Activated T-helper 1 cell treated with anti-CD3 and anti-CD28 coated beads, Interleukin-12 subunit alpha, Interleukin-12 subunit beta, Interleukin-2, Interleukin-4 antibody, amounts not matched to agents 30 ng/mL and 10 ng/mL and 1 ng/mL, durations not matched to agents 14 hours and 24 hours and 36 hours (primary cell): ENCODE data around the gene C9orf152. TPM values are rescaled to one million over a fixed set of nuclear protein-coding genes. Genes with fewer than 3 reads are reported as not detected.

ENCODE experiments used
- DNase-seq: peaks from one replicate; pipeline ENCODE4 v3.0.0; 2021; ENCODE audit warnings: low spot score
- H3K27ac Mint-ChIP-seq: one replicate; pipeline ENCODE4 v1.8.0; 2021; ENCODE audit warnings: mild to moderate bottlenecking, mixed read lengths
- H3K27me3 Mint-ChIP-seq: one replicate; pipeline ENCODE4 v1.8.0; 2022; ENCODE audit warnings: mild to moderate bottlenecking, moderate library complexity, mixed read lengths; ENCODE audit not compliant: insufficient read depth
- H3K36me3 Mint-ChIP-seq: one replicate; pipeline ENCODE4 v1.8.0; 2021; ENCODE audit warnings: low read depth, mixed read lengths
- H3K4me1 Mint-ChIP-seq: one replicate; pipeline ENCODE4 v1.8.0; 2021; ENCODE audit warnings: low read depth, mixed read lengths
- H3K4me3 Mint-ChIP-seq: one replicate; pipeline ENCODE4 v1.8.0; 2021; ENCODE audit warnings: mild to moderate bottlenecking, moderate library complexity, mixed read lengths
- H3K9me3 Mint-ChIP-seq: one replicate; pipeline ENCODE4 v1.8.0; 2021; ENCODE audit warnings: mixed read lengths
- intact Hi-C: fragments of 100-400 bp; cut with micrococcal nuclease; formaldehyde crosslinking; loops from one replicate; pipeline ENCODE4 v1.15.1; 2024
- total RNA-seq: library from RNA; stranded (reverse); gene quantifications from 2 replicates; pipeline ENCODE4 v1.2.3, GENCODE V29; 2022

C9orf152 gene
- total RNA-seq, 1 donor from 2014 or later: not detected

DNA sequence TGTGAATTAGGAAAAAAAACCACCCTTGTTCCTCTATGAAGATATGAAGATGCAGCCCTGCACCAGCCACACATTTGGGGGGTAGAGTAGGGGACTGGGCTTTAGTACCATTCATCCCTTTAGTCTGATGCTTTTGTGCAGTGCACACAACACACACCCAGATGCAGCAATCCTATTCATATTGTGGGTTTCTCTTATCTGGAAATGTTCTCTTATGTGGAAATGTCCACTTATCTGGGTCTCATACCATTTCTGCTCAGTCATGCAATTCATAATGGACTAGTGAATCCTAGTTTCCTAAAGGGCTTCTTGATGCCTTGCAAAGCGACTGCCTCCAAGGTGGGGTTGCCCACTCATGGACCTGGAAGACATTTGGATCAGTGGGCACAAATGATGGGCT is 47.8 kb downstream of the C9orf152 start:
- no peaks in the 10 kb centered on the region for H3K9me3 Mint-ChIP-seq
- intact Hi-C loops: no loop called here
- DNase-seq: no peak
- H3K4me3 Mint-ChIP-seq: no peak overlapping the region
- H3K36me3 Mint-ChIP-seq: peaks cover 48% of the 10 kb centered on the region
- H3K4me1 Mint-ChIP-seq: peaks cover 86% of the 10 kb centered on the region
- H3K27ac Mint-ChIP-seq: peak overlapping the region; percentile 25
- H3K27me3 Mint-ChIP-seq: no peaks in the 10 kb centered on the region

DNA sequence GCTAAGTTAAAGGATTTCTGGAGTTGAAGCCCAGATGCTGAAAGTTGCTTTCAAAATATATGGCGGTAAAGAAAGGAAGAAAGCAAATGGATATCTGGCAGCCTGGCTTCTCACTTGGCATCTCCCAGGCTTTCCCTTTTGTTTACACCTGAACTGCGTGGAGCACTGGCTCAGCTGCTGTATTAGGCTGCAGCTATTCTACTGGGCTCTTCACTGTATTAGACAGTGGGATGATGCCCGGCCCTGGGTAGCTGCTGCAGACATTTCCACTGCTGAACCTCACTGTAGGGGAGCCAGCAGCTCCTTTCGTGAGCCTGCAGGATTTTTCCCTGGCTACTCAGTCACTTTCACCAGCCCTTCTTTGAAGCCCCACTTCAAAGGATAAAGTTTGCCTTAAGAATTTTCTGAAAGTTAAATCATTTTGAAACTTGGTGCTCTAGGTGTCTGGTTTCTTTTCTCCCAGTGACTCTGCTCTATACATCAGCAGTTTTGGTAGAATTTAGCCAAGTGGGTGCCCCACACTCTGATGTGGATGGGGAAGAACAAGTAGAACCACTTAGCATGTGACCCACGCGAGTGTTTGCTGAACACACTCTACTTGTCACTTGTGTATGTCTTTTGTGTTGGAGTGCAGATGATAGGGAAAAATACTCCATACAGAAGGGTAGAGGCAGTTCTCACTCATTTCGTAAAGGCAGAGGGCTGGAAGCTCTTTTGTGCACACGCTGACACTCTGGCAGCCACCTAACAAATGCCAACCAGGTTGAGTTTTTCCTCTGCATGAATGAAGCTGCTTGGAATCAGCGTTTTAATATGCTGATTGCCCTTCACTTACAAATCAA is 49.9 kb downstream of the C9orf152 start:
- Mint-ChIP-seq H3K4me1 (peaks cover 96% of the 10 kb centered on the region), H3K36me3 (peaks cover 46% of the 10 kb centered on the region), H3K9me3 (no peaks in the 10 kb centered on the region), H3K27ac (peak overlapping the region; percentile 86), H3K4me3 (peak overlapping the region; percentile 64), H3K27me3 (no peaks in the 10 kb centered on the region)
- intact Hi-C loops: loop anchor here (1.0 to 10.0 kb wide), 2 partner anchors 10 to 713 kb away; no protein-coding TSS in a partner anchor
- no peak for DNase-seq

DNA sequence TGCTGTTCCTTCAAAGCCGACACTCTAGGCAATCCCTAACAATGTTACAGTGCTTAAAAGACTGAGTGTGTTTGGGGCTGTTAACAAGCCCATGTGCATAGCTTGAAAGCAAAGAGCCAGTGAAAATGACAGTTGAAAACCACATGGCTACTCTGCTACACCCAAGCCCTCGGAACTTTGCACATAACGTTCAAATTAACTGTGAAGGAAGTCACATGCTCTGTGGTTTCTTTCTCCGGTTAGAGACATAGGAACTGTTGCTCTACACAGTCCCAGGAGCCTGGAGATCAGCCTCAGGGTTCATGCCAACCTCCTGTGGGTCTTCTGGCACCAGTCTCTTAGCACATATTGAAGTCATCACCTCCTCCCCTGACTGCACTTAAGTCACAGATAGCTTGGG is 51.1 kb downstream of the C9orf152 start:
- H3K36me3 Mint-ChIP-seq: peaks cover 45% of the 10 kb centered on the region
- H3K9me3 Mint-ChIP-seq: no peaks in the 10 kb centered on the region
- intact Hi-C loops: loop anchor here (1.0 to 10.0 kb wide), 2 partner anchors 9 to 712 kb away; no protein-coding TSS in a partner anchor
- H3K27ac Mint-ChIP-seq: peak overlapping the region; percentile 77
- peaks cover 100% of the 10 kb centered on the region for H3K4me1 Mint-ChIP-seq
- DNase-seq: peak; percentile 55
- H3K27me3 Mint-ChIP-seq: no peaks in the 10 kb centered on the region
- peak overlapping the region; percentile 64 for H3K4me3 Mint-ChIP-seq

DNA sequence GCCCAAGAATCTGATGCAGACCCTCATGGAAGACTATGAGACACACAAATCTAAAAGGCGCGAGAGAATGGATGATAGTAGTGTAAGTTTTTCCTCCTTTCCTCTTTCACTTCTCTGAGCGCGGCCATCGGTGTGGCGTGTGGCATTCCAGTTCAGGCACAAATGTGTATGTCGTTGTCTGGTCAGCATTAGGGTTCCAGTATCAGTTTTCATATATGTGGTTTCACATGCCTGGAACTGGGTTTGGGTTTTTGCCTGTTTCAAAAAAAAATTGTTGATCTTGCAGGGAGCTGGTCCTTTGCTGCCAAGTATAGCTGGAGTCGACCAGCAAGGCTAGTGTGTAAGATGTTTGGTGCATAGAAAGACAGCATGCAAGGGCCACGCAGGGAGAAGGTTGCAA is 51.5 kb downstream of the C9orf152 start:
- Mint-ChIP-seq H3K4me3 (peak overlapping the region; percentile 64), H3K27me3 (no peaks in the 10 kb centered on the region), H3K36me3 (peaks cover 42% of the 10 kb centered on the region), H3K9me3 (no peaks in the 10 kb centered on the region), H3K4me1 (peaks cover 100% of the 10 kb centered on the region), H3K27ac (peak overlapping the region; percentile 77)
- intact Hi-C loops: loop anchor here (10.0 kb wide), 1 partner anchor 712 kb away; no protein-coding TSS in a partner anchor
- DNase-seq: no peak

DNA sequence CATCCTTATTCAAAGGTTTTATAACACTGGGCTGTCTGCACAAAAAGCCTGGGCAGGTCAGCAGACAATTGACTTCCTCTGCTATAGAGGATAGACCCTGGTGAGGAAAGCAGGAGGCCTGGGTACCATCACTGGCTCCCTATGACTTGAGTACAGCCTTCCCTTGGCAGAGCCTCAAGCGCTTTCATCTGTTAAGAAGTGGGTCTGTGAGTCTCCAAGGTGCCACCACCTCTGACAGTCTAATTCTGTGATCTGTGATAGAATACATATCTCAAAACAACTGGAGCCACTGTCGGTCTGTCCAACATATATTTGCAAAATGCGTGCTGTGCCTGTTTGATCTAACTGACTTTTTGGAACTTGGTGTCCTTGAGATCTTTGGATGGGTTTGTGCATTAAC is 52.2 kb downstream of the C9orf152 start:
- H3K27me3 Mint-ChIP-seq: no peaks in the 10 kb centered on the region
- peaks cover 42% of the 10 kb centered on the region for H3K36me3 Mint-ChIP-seq
- H3K4me3 Mint-ChIP-seq: peak overlapping the region; percentile 64
- intact Hi-C loops: loop anchor here (10.0 kb wide), 1 partner anchor 711 kb away; no protein-coding TSS in a partner anchor
- H3K9me3 Mint-ChIP-seq: peaks cover 1% of the 10 kb centered on the region
- H3K27ac Mint-ChIP-seq: peak overlapping the region; percentile 77
- H3K4me1 Mint-ChIP-seq: peaks cover 100% of the 10 kb centered on the region
- no peak for DNase-seq

DNA sequence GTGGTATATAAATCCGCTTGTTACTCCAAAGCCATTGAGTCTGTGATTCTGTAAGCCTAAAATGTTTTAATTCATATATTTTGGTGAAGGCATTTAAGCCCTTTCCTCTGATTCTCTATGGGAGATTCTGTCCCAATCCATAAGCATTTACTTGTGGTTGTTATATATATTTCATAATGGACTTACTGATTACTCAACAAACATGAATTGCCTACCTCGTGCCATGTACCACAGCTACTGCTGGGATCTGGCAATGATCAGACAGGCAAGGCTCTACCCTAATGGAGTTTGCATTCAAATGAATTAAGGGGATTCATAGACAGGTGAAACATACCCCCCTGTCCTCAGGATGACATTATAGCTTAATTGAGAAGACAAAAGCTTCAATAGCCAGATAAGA is 54.5 kb downstream of the C9orf152 start:
- Mint-ChIP-seq H3K27ac (no peak overlapping the region), H3K27me3 (no peaks in the 10 kb centered on the region), H3K9me3 (peaks cover 11% of the 10 kb centered on the region), H3K4me1 (peaks cover 100% of the 10 kb centered on the region), H3K36me3 (peaks cover 32% of the 10 kb centered on the region), H3K4me3 (no peak overlapping the region)
- intact Hi-C loops: loop anchor here (1.0 to 10.0 kb wide), 4 partner anchors 250 to 709 kb away; no protein-coding TSS in a partner anchor
- no peak for DNase-seq

DNA sequence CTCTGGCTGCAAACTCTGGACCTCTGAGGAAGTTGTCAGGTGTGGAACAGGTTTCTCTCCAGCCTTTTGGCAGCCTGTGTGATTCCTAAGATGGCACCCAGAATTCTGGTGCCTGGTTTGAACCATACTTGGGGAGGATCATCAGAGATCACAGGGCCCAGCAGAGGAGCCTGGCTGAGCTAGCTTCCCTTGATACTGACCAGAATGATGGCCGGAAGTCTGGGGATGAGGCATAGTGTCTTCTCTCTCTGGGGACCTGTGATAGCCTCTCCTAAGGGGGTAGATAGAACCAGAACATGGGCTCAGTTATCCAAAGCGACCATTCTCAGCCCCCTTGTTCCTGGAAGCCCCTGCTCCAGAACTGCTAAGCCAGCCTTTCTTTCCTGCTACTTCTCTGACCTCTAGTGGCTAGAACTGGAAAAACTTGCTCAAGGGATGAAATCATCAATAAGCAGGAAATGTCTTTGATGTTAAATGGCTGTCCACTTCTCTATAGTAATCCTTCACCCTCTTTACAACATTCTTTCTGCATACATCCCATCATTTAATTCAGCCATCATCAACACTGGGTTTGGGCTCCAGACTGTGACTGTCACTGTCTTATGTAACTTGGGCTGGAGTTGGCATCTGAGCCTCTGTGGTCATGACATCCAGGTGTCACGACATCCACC is 55.1 kb downstream of the C9orf152 start:
- Mint-ChIP-seq H3K27ac (peak overlapping the region; percentile 79), H3K4me1 (peaks cover 100% of the 10 kb centered on the region), H3K9me3 (peaks cover 11% of the 10 kb centered on the region), H3K4me3 (peak overlapping the region; percentile 55), H3K27me3 (no peaks in the 10 kb centered on the region), H3K36me3 (peaks cover 33% of the 10 kb centered on the region)
- DNase-seq: no peak
- intact Hi-C loops: loop anchor here (1.0 to 10.0 kb wide), 4 partner anchors 250 to 708 kb away; no protein-coding TSS in a partner anchor

Other genes with a start within 250 kb of the C9orf152 start
- gene TXN, start 48.3 kb upstream of the C9orf152 start, total RNA-seq: 412 and 422 TPM in 2 replicates
- not detected in 2 replicates for gene TXNDC8, start 129.7 kb upstream of the C9orf152 start, total RNA-seq